ENCODE measurements around the gene NFIC.

GRCh38 chr19:3365093-3365835 is 1.1 kb upstream of the NFIC start:
- TF ChIP-seq CTCF (conservative IDR thresholded peaks at IDR 0.05; ENCODE audit: low read depth, low read length) (no peak), USF2 (IDR thresholded peaks at IDR 0.05; ENCODE audit: low read depth, low read length) (no peak)
